ENCODE results near the gene WASL.

WASL gene

DNA sequence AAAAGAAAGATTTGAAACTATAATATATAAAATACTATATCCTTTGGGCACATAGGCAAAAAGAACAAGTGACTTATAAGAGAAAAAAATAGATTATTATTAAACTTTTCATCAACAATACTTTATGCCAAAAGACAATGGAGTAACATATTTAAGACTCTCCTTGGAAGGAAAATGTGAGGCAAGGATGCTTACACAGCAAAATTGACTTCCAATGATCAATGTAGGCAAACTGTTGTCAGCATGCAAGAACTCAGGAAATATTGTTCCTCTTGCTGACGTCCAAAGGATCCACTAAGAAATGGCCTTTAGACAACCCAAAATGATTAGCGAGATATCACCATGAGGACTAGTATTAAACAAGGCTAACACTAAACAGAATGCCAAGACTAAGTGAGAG is 116.0 kb downstream of the WASL start:
- DNase-seq (ENCODE audit: low read depth in 2 of 2) = no peak
